Astrocyte (in vitro differentiated cells and primary cell): ENCODE measurements around the gene ANXA10. TPM values are rescaled to one million over a fixed set of nuclear protein-coding genes. Genes with fewer than 3 reads are reported as not detected.

Experiments
- DNase-seq: peaks from one replicate; pipeline ENCODE4 v3.0.0-alpha.2; 2010; ENCODE audit warnings: low read depth
- FAIRE-seq: peaks from 2 replicates; lab custom pipeline; 2011; peaks lifted over from hg19 to GRCh38; lab: Jason Lieb, UNC
- H2AFZ ChIP-seq: 2 replicates; pipeline ENCODE4 v1.6.0; 2012; ENCODE audit warnings: low read depth, low read length, inconsistent platforms
- H3K27ac ChIP-seq: 2 replicates; pipeline ENCODE4 v1.5.1; 2011; ENCODE audit warnings: low read depth, low read length, inconsistent platforms
- H3K27me3 ChIP-seq: 2 replicates; pipeline ENCODE4 v1.6.0; 2011; ENCODE audit warnings: low read length, inconsistent platforms; ENCODE audit not compliant: insufficient read depth
- H3K36me3 ChIP-seq: 2 replicates; pipeline ENCODE4 v1.5.1; 2011; ENCODE audit warnings: low read length, inconsistent platforms; ENCODE audit not compliant: insufficient read depth
- H3K4me1 ChIP-seq: 2 replicates; pipeline ENCODE4 v1.5.1; 2011; ENCODE audit warnings: low read length, inconsistent platforms; ENCODE audit not compliant: insufficient read depth
- H3K4me2 ChIP-seq: 2 replicates; pipeline ENCODE4 v1.6.0; 2012; ENCODE audit warnings: low read length, inconsistent platforms
- H3K4me3 ChIP-seq: 2 replicates; pipeline ENCODE4 v1.5.1; 2011; ENCODE audit warnings: low read depth, mild to moderate bottlenecking, low read length, inconsistent platforms; ENCODE audit not compliant: insufficient read depth
- H3K79me2 ChIP-seq: 2 replicates; pipeline ENCODE4 v1.6.0; 2012; ENCODE audit warnings: mild to moderate bottlenecking, low read length, inconsistent platforms; ENCODE audit not compliant: insufficient read depth
- H3K9ac ChIP-seq: 2 replicates; pipeline ENCODE4 v1.6.0; 2012; ENCODE audit warnings: mild to moderate bottlenecking, low read length, inconsistent platforms
- H3K9me3 ChIP-seq: 2 replicates; pipeline ENCODE4 v1.5.1; 2012; ENCODE audit warnings: low read depth, mild to moderate bottlenecking, low read length, inconsistent platforms; ENCODE audit not compliant: insufficient read depth
- H4K20me1 ChIP-seq: 2 replicates; pipeline ENCODE4 v1.6.0; 2012; ENCODE audit warnings: low read length, inconsistent platforms; ENCODE audit not compliant: insufficient read depth
- H3K27ac Mint-ChIP-seq: one replicate; pipeline ENCODE4 v1.8.0; 2021; ENCODE audit warnings: mild to moderate bottlenecking, mixed read lengths; ENCODE audit not compliant: unreplicated experiment
- H3K27me3 Mint-ChIP-seq: one replicate; pipeline ENCODE4 v1.8.0; 2021; ENCODE audit warnings: low read depth, mixed read lengths; ENCODE audit not compliant: unreplicated experiment
- H3K36me3 Mint-ChIP-seq: one replicate; pipeline ENCODE4 v1.8.0; 2021; ENCODE audit warnings: low read depth, mixed read lengths; ENCODE audit not compliant: unreplicated experiment
- H3K4me1 Mint-ChIP-seq: one replicate; pipeline ENCODE4 v1.8.0; 2021; ENCODE audit warnings: low read depth, mixed read lengths; ENCODE audit not compliant: unreplicated experiment
- H3K4me3 Mint-ChIP-seq: one replicate; pipeline ENCODE4 v1.8.0; 2021; ENCODE audit warnings: mild to moderate bottlenecking, moderate library complexity, mixed read lengths; ENCODE audit not compliant: unreplicated experiment
- H3K9me3 Mint-ChIP-seq: one replicate; pipeline ENCODE4 v1.8.0; 2021; ENCODE audit warnings: mild to moderate bottlenecking, mixed read lengths; ENCODE audit not compliant: unreplicated experiment
- EZH2 ChIP-seq: IDR thresholded peaks from 2 replicates; pipeline ENCODE4 v1.6.1; 2012; ENCODE audit warnings: mild to moderate bottlenecking, low read length, inconsistent platforms; ENCODE audit not compliant: insufficient read depth
- total RNA-seq: library from RNA; stranded (reverse); gene quantifications from 2 replicates; pipeline ENCODE4 v1.2.1, GENCODE V29; 2021
- TF ChIP-seq, protein P1 (sequence below): IDR thresholded peaks from 2 replicates; pipeline ENCODE4 v1.5.1; 2011; ENCODE audit warnings: low read depth, mild to moderate bottlenecking, inconsistent platforms, low read length, moderate library complexity; ENCODE audit not compliant: insufficient read depth

Gene ANXA10
- total RNA-seq, 1 donor from 2014 or later, result not detected

DNA sequence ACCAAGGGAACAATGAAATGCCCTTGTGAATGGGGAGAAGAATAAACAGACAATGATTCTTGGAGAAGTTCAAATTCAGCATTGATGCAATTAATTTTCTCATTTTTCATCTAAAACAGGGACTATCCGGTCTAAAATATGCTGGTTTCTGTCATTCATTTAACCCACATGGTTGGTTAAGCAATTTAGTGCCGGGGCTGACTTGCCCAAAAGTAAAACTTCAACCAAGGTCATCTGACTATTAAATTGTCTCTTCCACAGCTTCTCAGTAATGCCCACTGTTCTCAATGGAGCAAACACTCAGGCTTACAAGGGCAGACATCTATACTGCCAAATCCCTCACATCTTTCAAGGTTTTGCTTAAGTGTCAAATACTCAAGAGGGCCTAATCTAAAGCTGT lies 51.3 kb downstream of the ANXA10 start:
- H3K4me3 Mint-ChIP-seq, result no peak overlapping the region
- no peak overlapping the region for H3K27ac Mint-ChIP-seq
- DNase-seq, result no peak
- no peak overlapping the region for H2AFZ ChIP-seq
- H3K27me3 ChIP-seq, result no peaks in the 10 kb centered on the region
- H3K4me1 Mint-ChIP-seq, result peaks cover 8% of the 10 kb centered on the region
- no peaks in the 10 kb centered on the region for H3K36me3 Mint-ChIP-seq
- peaks cover 15% of the 10 kb centered on the region for H3K4me1 ChIP-seq
- no peak for TF ChIP-seq EZH2
- TF ChIP-seq, protein P1, sequence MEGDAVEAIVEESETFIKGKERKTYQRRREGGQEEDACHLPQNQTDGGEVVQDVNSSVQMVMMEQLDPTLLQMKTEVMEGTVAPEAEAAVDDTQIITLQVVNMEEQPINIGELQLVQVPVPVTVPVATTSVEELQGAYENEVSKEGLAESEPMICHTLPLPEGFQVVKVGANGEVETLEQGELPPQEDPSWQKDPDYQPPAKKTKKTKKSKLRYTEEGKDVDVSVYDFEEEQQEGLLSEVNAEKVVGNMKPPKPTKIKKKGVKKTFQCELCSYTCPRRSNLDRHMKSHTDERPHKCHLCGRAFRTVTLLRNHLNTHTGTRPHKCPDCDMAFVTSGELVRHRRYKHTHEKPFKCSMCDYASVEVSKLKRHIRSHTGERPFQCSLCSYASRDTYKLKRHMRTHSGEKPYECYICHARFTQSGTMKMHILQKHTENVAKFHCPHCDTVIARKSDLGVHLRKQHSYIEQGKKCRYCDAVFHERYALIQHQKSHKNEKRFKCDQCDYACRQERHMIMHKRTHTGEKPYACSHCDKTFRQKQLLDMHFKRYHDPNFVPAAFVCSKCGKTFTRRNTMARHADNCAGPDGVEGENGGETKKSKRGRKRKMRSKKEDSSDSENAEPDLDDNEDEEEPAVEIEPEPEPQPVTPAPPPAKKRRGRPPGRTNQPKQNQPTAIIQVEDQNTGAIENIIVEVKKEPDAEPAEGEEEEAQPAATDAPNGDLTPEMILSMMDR, result no peak
- H3K9ac ChIP-seq, result no peak overlapping the region
- H3K36me3 ChIP-seq, result no peaks in the 10 kb centered on the region
- H4K20me1 ChIP-seq, result no peaks in the 10 kb centered on the region
- peaks cover 2% of the 10 kb centered on the region for H3K27me3 Mint-ChIP-seq
- H3K27ac ChIP-seq, result no peak overlapping the region
- no peaks in the 10 kb centered on the region for H3K9me3 Mint-ChIP-seq
- H3K9me3 ChIP-seq, result no peaks in the 10 kb centered on the region
- H3K79me2 ChIP-seq, result no peaks in the 10 kb centered on the region
- H3K4me2 ChIP-seq, result no peak overlapping the region
- no peak overlapping the region for H3K4me3 ChIP-seq
- FAIRE-seq, result no peak

DNA sequence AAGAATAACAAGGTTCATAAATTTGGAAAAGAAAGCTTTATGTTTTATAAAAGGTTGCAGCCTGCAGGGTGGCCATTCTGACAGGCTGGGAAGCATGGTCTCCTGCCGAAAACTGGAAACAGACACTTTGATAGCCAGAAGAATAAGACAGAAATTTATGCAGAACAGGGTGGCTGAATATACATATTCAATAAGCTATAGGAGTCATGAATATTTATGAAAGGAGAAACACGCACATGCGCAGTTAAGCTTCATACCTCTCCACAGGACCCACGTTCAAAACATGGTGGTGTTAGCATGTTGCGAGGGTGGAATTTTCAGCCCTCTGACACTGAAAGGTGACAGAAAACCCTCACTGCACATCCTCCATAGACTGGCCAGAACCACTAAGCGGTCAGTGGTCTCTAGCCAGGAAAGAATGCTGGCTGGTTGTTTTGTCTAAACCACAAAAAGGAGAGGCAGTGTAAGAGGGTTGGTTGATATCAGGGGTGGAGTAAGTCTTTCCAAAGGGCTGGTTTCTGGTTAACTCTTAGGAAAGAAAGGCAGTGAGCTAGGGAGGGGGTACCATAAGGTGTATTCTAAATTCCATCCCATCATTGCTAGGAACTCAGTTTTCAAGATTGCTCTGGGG lies 58.2 kb downstream of the ANXA10 start:
- H3K27me3 Mint-ChIP-seq, result no peaks in the 10 kb centered on the region
- Histone ChIP-seq H4K20me1 (no peaks in the 10 kb centered on the region), H3K4me2 (peak overlapping the region; percentile 37), H3K4me3 (no peak overlapping the region), H3K4me1 (peaks cover 8% of the 10 kb centered on the region), H2AFZ (no peak overlapping the region), H3K27me3 (no peaks in the 10 kb centered on the region), H3K9me3 (no peaks in the 10 kb centered on the region), H3K79me2 (no peaks in the 10 kb centered on the region), H3K9ac (no peak overlapping the region), H3K36me3 (no peaks in the 10 kb centered on the region), H3K27ac (no peak overlapping the region)
- no peaks in the 10 kb centered on the region for H3K9me3 Mint-ChIP-seq
- DNase-seq (peak; percentile 71), FAIRE-seq (no peak)
- peaks cover 10% of the 10 kb centered on the region for H3K4me1 Mint-ChIP-seq
- TF ChIP-seq, protein P1, result no peak
- H3K27ac Mint-ChIP-seq, result peak overlapping the region; percentile 37
- no peaks in the 10 kb centered on the region for H3K36me3 Mint-ChIP-seq
- no peak overlapping the region for H3K4me3 Mint-ChIP-seq

DNA sequence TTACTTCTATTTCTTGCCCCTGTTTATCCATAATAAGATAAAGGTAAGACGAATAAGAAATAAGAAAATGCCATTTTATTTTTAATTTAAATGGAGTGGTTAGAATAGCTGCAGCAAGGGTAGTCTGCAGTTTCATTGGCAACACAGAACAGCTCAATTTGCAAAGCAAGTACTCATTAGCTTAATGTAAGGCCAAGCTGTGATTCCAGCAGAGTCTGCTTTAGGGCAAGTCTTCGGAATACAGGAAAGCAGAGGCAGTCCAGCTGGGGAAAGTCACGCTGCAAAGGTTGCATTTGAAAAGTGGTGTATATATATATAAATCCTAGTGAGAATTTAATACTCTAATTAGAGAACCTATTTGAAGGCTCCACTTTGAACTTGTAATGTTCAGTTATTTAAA lies 59.0 kb downstream of the ANXA10 start:
- FAIRE-seq (no peak), DNase-seq (no peak)
- no peak overlapping the region for H3K4me3 ChIP-seq
- peaks cover 8% of the 10 kb centered on the region for H3K4me1 ChIP-seq
- Mint-ChIP-seq H3K9me3 (no peaks in the 10 kb centered on the region), H3K4me3 (no peak overlapping the region), H3K4me1 (peaks cover 10% of the 10 kb centered on the region), H3K27ac (no peak overlapping the region), H3K36me3 (no peaks in the 10 kb centered on the region), H3K27me3 (no peaks in the 10 kb centered on the region)
- no peaks in the 10 kb centered on the region for H4K20me1 ChIP-seq
- no peaks in the 10 kb centered on the region for H3K36me3 ChIP-seq
- no peak overlapping the region for H3K27ac ChIP-seq
- H3K9ac ChIP-seq, result no peak overlapping the region
- H3K4me2 ChIP-seq, result no peak overlapping the region
- no peaks in the 10 kb centered on the region for H3K79me2 ChIP-seq
- H3K9me3 ChIP-seq, result no peaks in the 10 kb centered on the region
- no peak for TF ChIP-seq EZH2
- TF ChIP-seq, protein P1, result no peak
- H3K27me3 ChIP-seq, result no peaks in the 10 kb centered on the region
- H2AFZ ChIP-seq, result no peak overlapping the region
